CD4-positive, CD25-positive, alpha-beta regulatory T cell (primary cell): ENCODE results near the gene DACT1. TPM values are rescaled to one million over a fixed set of nuclear protein-coding genes. Genes with fewer than 3 reads are reported as not detected.

Experiments
- ATAC-seq, 2 donors: fragments of 150-1000 bp; cut with Tn5 transposase; one replicate each; pipeline ENCODE4 v1.10.0; 2021; ENCODE audit warnings: low read depth in 2 of 2, moderate number of reproducible peaks in 2 of 2, moderate library complexity in 1 of 2
- DNase-seq, 3 donors: peaks; one replicate each; pipeline versions ENCODE4 v3.0.0 to v3.0.0-alpha.2; 2012 to 2022; ENCODE audit warnings: mixed read lengths in 1 of 3
- H3K27ac ChIP-seq: one replicate; pipeline ENCODE4 v1.7.0; 2013; ENCODE audit warnings: mild to moderate bottlenecking, low read length; ENCODE audit not compliant: insufficient read depth, poor library complexity, severe bottlenecking
- H3K27me3 ChIP-seq: one replicate; pipeline ENCODE4 v1.7.0; 2013; ENCODE audit warnings: low read length; ENCODE audit not compliant: control insufficient read depth, insufficient read depth
- H3K36me3 ChIP-seq: one replicate; pipeline ENCODE4 v1.7.0; 2013; ENCODE audit warnings: mild to moderate bottlenecking, low read length, moderate library complexity; ENCODE audit not compliant: control insufficient read depth, insufficient read depth
- H3K4me1 ChIP-seq: 2 replicates; pipeline ENCODE4 v1.7.0; 2013; ENCODE audit warnings: mild to moderate bottlenecking, low read length; ENCODE audit not compliant: insufficient read depth, control insufficient read depth, poor library complexity, severe bottlenecking
- H3K4me3 ChIP-seq: one replicate; pipeline ENCODE4 v1.7.0; 2013; ENCODE audit warnings: low read depth, mild to moderate bottlenecking, low read length, moderate library complexity
- H3K9me3 ChIP-seq, 2 experiments: 1 replicate in 1 of 2; 2 replicates in 1 of 2; pipeline ENCODE4 v1.7.0; 2013; ENCODE audit warnings: low read length in 2 of 2, mild to moderate bottlenecking in 1 of 2, moderate library complexity in 1 of 2; ENCODE audit not compliant: control insufficient read depth in 2 of 2
- H3K27ac Mint-ChIP-seq, 3 donors: one replicate each; pipeline ENCODE4 v1.8.0; 2020 to 2022; ENCODE audit warnings: mild to moderate bottlenecking in 3 of 3, mixed read lengths in 3 of 3, moderate library complexity in 2 of 3
- H3K27me3 Mint-ChIP-seq: one replicate; pipeline ENCODE4 v1.8.0; 2022; ENCODE audit warnings: mild to moderate bottlenecking, mixed read lengths
- H3K36me3 Mint-ChIP-seq: one replicate; pipeline ENCODE4 v1.8.0; 2020; ENCODE audit warnings: mixed read lengths
- H3K4me1 Mint-ChIP-seq, 4 donors: one replicate each; pipeline ENCODE4 v1.8.0; 2020 to 2022; ENCODE audit warnings: mixed read lengths in 4 of 4, mild to moderate bottlenecking in 1 of 4
- H3K4me3 Mint-ChIP-seq, 4 donors: one replicate each; pipeline ENCODE4 v1.8.0; 2020 to 2022; ENCODE audit warnings: mild to moderate bottlenecking in 4 of 4, mixed read lengths in 4 of 4, moderate library complexity in 3 of 4
- H3K9me3 Mint-ChIP-seq, 7 donors: one replicate each; pipeline ENCODE4 v1.8.0; 2020 to 2022; ENCODE audit warnings: mixed read lengths in 7 of 7, mild to moderate bottlenecking in 3 of 7, moderate library complexity in 2 of 7
- polyA plus RNA-seq, 4 donors: library from polyadenylated mRNA; unstranded; fragments of 300-500 nt; fragmentation: Illumina TruSeq; gene quantifications; one replicate each; pipeline ENCODE4 v1.2.3, GENCODE V29; 2021
- total RNA-seq: library from RNA; stranded (reverse); gene quantifications from one replicate; pipeline ENCODE4 v1.2.3, GENCODE V29; 2022

DACT1 gene
- total and polyA plus RNA-seq, 5 donors from 2014 or later, result 0.07 to 2.0 (median 0.23) TPM; not detected in 1

DNA sequence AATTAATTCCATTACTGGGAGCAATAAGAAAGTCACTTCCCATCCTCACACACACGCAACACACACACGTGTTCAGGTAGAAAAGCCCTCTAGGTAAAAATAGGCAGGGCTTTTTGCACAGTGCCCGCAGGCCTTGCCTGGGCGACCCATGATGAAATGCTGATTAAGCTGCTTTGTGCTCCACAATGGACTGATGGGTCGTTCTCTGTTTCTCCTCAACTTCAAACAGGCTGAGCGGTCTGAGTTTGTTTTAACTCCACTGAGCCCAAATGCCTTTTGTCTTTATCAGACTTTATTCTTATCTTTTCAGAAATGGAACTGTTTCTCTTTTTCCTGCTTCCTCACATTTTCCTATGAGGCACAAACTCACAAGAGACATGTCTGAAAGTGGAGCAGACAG, 9.4 kb upstream of the DACT1 start:
- no peaks in the 10 kb centered on the region for H3K36me3 Mint-ChIP-seq
- ATAC-seq, result no peak
- no peak overlapping the region for H3K27ac ChIP-seq
- H3K9me3 ChIP-seq, result no peaks in the 10 kb centered on the region
- no peak overlapping the region for H3K4me3 Mint-ChIP-seq
- no peak overlapping the region for H3K4me3 ChIP-seq
- no peak overlapping the region for H3K27ac Mint-ChIP-seq
- H3K27me3 Mint-ChIP-seq, result peaks cover 10% of the 10 kb centered on the region
- H3K4me1 Mint-ChIP-seq, result no peaks in the 10 kb centered on the region
- peaks cover 0 to 2% (median 0%) of the 10 kb centered on the region in 7 donors for H3K9me3 Mint-ChIP-seq
- no peaks in the 10 kb centered on the region for H3K36me3 ChIP-seq
- no peaks in the 10 kb centered on the region for H3K4me1 ChIP-seq
- DNase-seq, result no peak
- H3K27me3 ChIP-seq, result no peaks in the 10 kb centered on the region

DNA sequence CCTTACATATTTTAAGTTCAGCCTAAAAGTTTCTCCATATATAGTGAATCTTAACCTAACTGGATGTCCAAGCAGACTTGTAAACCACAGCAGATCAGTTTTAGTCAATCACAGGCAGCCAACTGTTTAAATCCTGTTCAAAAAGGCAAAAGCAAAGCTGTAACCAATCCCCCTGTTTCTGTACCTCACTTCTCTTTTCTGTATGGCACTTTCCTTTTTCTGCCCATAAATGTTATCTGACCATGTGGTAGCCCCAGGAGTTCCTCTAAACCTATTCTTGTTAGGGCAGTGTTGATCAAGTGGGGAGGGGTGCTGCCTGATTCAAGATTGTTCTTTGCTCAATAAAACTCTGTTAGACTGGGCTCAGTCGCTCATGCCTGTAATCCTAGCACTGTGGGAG, 8.5 kb upstream of the DACT1 start:
- no peak overlapping the region for H3K4me3 Mint-ChIP-seq
- DNase-seq (no peak), ATAC-seq (no peak)
- Histone ChIP-seq H3K27ac (no peak overlapping the region), H3K9me3 (no peaks in the 10 kb centered on the region), H3K27me3 (peaks cover 3% of the 10 kb centered on the region), H3K4me1 (no peaks in the 10 kb centered on the region), H3K36me3 (no peaks in the 10 kb centered on the region), H3K4me3 (no peak overlapping the region)
- no peak overlapping the region for H3K27ac Mint-ChIP-seq
- H3K9me3 Mint-ChIP-seq, result peaks cover 0 to 2% (median 0%) of the 10 kb centered on the region in 7 donors
- H3K36me3 Mint-ChIP-seq, result no peaks in the 10 kb centered on the region
- H3K4me1 Mint-ChIP-seq, result no peaks in the 10 kb centered on the region
- peaks cover 17% of the 10 kb centered on the region for H3K27me3 Mint-ChIP-seq

DNA sequence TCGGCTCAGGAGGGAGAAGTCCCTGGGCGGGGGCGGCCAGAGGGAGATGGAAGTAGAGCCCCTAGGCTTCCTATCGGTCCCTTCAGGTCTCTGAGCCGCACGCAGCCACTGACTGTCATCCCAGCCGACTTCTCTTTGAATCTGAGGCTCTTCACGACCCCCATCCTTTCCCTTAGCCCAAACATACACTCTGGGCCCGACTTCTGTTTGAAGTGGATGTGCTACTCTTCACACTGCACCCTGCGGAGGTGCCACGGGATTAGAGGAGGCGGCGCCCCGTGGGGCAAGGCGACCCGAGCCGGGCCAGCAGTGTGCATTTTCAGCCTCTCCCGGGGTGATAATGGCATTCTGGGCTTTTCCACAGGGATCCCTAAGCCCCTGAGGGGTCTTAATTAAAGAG, 6.0 kb upstream of the DACT1 start:
- Mint-ChIP-seq H3K36me3 (no peaks in the 10 kb centered on the region), H3K27ac (no peak overlapping the region), H3K4me3 (no peak overlapping the region), H3K27me3 (peaks cover 37% of the 10 kb centered on the region), H3K4me1 (peaks cover 0 to 5% (median under 1%) of the 10 kb centered on the region in 4 donors), H3K9me3 (peaks cover 0 to 3% (median 0%) of the 10 kb centered on the region in 7 donors)
- Histone ChIP-seq H3K36me3 (no peaks in the 10 kb centered on the region), H3K4me3 (no peak overlapping the region), H3K4me1 (no peaks in the 10 kb centered on the region), H3K27ac (no peak overlapping the region), H3K27me3 (peaks cover 14% of the 10 kb centered on the region), H3K9me3 (no peaks in the 10 kb centered on the region)
- no peak for ATAC-seq
- DNase-seq, result no peak

DNA sequence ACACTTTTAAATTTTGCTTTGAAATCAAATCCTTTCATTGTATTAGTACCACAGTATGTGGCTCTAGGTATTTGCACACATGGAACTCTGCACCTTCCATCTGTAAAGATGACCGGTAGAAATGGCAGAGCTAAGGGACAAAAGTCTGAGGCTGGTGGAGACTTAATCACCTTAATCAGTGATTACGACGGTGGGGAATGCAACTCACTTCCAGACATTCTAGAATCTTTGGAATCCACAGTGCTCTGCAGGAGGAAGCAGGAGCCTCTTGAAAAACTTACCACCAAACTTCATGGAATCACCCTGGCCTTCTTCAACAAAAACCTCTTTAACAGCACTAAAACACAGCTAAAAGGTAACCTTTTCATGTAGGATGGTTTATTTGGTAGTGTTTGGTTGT, 3.9 kb upstream of the DACT1 start:
- Histone ChIP-seq H3K9me3 (no peaks in the 10 kb centered on the region), H3K27me3 (peaks cover 16% of the 10 kb centered on the region), H3K4me3 (no peak overlapping the region), H3K4me1 (peaks cover 9% of the 10 kb centered on the region), H3K36me3 (no peaks in the 10 kb centered on the region), H3K27ac (no peak overlapping the region)
- Mint-ChIP-seq H3K4me3 (no peak overlapping the region), H3K27ac (no peak overlapping the region), H3K36me3 (no peaks in the 10 kb centered on the region), H3K4me1 (peaks cover under 1 to 16% (median 7%) of the 10 kb centered on the region in 4 donors), H3K9me3 (peaks cover 0 to 1% (median 0%) of the 10 kb centered on the region in 7 donors), H3K27me3 (peaks cover 51% of the 10 kb centered on the region)
- no peak for DNase-seq
- ATAC-seq, result no peak

DNA sequence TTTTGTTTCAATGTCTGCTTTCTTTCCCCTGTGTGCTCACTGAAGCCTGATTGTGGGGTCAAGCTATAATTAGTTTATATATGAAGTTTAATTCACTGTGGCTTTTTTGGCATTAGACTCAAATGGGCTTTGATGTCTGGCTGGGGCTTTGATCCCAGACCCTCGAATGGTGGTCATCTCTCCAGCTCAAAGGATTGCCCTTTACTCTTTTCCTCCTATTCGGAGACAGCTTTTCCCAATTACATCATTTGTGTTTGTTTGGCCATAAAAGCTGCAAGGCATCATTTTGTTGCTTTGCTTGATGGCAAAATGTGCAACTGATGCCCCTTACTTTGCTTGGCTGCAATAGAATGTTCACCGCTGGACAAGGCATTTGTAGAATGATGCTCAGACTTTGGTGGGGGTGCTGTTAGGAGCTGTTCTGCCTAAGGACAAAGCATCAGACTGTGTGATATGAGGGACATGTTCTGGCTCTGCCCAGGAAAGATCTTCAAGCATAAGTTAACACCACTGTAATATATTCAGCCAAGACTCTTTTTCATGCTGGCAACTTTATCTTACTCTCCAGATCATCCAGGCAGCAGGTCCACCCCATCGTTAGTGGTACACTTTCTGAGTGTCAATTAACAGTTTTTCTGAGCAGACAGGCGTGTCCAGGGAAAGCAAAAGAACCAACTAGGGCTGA, 3.2 kb upstream of the DACT1 start:
- Mint-ChIP-seq H3K27me3 (peaks cover 54% of the 10 kb centered on the region), H3K4me3 (no peak overlapping the region), H3K9me3 (peaks cover 0 to 1% (median 0%) of the 10 kb centered on the region in 7 donors), H3K27ac (no peak overlapping the region), H3K4me1 (peaks cover 6 to 23% (median 11%) of the 10 kb centered on the region in 4 donors), H3K36me3 (no peaks in the 10 kb centered on the region)
- Histone ChIP-seq H3K4me1 (peaks cover 13% of the 10 kb centered on the region), H3K36me3 (no peaks in the 10 kb centered on the region), H3K27me3 (peaks cover 23% of the 10 kb centered on the region), H3K9me3 (no peaks in the 10 kb centered on the region), H3K4me3 (no peak overlapping the region), H3K27ac (no peak overlapping the region)
- ATAC-seq (no peak), DNase-seq (no peak)

DNA sequence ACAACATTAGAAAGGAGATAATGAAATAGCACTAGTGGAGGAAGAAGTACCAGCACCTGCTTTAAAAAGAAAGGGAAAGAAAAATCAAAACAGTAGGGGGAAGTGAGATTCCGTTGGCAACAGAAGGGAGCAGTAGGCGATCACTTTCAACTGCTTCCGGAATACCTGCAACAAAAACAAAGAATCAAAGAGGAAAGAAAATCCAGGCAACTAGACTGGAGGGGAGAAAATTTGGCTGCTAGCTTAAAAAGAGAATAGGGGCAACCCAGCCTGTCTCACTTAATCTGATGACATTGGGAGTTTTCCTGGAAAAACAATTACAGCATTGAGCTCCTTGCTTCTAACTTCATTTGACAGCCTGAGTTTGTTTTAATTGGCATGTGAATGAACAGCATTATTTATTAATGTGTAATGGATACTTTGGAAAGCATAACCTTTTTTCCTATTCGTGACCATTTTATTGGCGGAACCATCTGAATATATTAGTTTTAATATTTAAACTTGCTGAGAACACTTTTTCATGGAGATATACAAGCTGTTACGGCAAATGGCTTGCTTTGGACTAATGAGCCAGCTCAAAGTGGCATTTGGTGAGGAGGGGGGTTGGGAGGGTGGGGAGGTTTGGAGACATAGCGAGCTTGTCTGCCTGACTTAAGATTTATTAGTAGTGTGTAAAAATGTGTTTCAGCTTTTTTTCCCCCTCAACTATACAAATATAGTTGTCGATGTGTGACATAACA, 2.5 kb upstream of the DACT1 start:
- H3K9me3 Mint-ChIP-seq, result peaks cover 0 to 1% (median 0%) of the 10 kb centered on the region in 7 donors
- Histone ChIP-seq H3K4me1 (peaks cover 13% of the 10 kb centered on the region), H3K27ac (no peak overlapping the region), H3K4me3 (no peak overlapping the region), H3K36me3 (no peaks in the 10 kb centered on the region), H3K9me3 (no peaks in the 10 kb centered on the region), H3K27me3 (peaks cover 30% of the 10 kb centered on the region)
- ATAC-seq (no peak), DNase-seq (no peak)
- H3K4me3 Mint-ChIP-seq, result peak overlapping the region in 1 of 4 donors; percentile 39
- H3K4me1 Mint-ChIP-seq, result peaks cover 6 to 23% (median 11%) of the 10 kb centered on the region in 4 donors
- H3K27ac Mint-ChIP-seq, result no peak overlapping the region
- H3K27me3 Mint-ChIP-seq, result peaks cover 60% of the 10 kb centered on the region
- H3K36me3 Mint-ChIP-seq, result no peaks in the 10 kb centered on the region

DNA sequence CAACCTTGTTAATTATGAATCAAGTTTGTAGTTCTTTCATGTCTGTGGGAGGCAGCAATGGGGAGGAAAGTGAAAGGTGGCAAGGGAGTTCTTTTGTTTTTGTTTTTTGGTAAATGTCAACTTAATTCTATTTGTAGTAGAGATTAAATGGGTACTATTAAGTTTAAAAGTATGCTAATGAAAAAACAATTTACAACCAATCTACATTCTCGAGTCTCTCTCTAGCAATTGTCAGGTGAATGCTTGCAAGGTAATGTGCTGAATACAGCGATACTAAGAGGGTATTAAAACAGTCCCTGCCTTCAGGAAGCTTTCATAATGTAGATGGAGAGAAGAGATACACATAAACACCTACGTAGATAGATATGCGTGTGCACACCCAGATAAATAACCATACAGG, 1.6 kb upstream of the DACT1 start:
- Mint-ChIP-seq H3K4me3 (peak overlapping the region in 3 of 4 donors; percentile 25 to 58 (median 38)), H3K9me3 (peaks cover 0 to 1% (median 0%) of the 10 kb centered on the region in 7 donors), H3K27ac (no peak overlapping the region), H3K36me3 (no peaks in the 10 kb centered on the region), H3K4me1 (peaks cover 6 to 23% (median 11%) of the 10 kb centered on the region in 4 donors), H3K27me3 (peaks cover 60% of the 10 kb centered on the region)
- Histone ChIP-seq H3K27me3 (peaks cover 38% of the 10 kb centered on the region), H3K9me3 (no peaks in the 10 kb centered on the region), H3K4me1 (peaks cover 13% of the 10 kb centered on the region), H3K36me3 (no peaks in the 10 kb centered on the region), H3K27ac (no peak overlapping the region), H3K4me3 (no peak overlapping the region)
- ATAC-seq, result no peak
- no peak for DNase-seq
